ELF-1 (cell line): ENCODE measurements around the gene FAF1.

Experiments used
- DNase-seq: peaks from one replicate; pipeline ENCODE4 v3.0.0-alpha.2; 2016; ENCODE audit warnings: low read depth, low spot score

The FAF1 gene

DNA sequence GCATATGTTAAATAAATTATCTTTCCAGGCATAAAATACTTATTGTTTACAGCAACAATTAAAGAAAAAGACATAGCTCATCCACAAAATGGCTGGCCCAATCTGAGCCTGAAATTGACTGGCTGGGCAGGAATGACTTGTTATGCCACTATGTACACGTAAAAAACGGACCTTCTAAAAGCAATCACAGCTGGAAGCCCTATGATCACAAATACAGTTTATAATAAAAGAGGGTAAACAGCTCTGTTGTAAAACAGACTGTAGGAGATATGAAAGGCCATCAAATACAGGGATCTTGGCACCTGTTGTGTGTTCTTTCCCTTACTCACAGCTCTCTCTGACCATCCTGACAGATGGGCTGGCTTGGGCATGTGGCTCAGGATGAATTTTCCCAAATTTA lies 466.4 kb downstream of the FAF1 start:
- DNase-seq = no peak

DNA sequence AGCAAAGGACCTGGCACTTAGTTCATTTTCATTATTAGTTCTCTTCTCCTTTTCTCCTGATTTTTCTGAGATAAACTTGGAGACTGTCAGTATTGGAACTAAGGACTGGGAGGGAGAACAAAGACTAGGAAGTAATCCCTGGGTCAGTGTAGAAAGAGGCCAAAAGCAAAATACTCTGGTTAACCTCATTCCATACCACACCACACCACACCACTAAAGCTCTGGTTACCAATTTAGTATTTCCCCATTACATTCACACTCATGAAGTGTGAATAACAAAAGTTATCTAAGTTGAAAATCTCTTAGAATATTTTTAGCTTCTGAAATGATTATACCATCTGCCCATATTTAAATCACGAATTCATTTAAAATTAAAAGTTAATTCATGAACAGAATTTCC lies 467.9 kb downstream of the FAF1 start:
- DNase-seq = no peak

DNA sequence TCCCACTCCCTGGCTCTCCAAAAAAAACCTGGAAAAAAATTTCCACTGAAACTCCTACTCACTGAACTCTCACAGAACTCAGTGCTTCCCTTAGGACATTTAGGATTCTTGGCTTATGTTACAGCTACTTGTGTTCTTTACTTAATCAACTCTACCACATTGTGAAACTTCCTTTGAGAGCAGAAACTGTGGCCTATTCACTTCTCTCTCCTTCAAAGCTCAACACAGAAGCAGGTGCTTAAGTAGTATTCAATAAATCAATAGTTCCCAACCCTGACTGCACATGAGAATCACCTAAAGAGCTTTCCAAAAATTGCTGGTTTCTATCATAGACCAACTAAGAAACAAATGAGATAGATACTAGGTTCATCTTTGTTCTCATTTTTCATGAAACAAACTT lies 468.9 kb downstream of the FAF1 start:
- no peak for DNase-seq

DNA sequence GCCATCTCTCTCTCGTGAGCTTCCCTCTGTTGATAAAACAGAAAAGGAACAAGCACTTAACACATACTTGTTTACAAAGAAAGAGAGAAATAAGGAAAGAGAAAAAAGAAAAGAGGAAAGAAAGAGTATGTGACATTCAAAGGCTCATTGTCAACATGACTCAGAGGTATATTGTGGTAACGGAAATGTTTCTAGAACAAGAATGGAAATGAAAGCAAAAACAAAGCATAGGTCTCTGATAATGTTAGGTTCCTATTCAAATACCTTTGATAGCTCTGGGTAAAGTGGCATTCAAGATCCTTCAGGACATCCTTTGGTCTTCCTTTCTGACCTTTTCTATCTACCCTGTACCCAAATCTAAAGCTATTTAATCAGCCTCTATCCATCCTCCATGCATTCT lies 469.4 kb downstream of the FAF1 start:
- DNase-seq = no peak

DNA sequence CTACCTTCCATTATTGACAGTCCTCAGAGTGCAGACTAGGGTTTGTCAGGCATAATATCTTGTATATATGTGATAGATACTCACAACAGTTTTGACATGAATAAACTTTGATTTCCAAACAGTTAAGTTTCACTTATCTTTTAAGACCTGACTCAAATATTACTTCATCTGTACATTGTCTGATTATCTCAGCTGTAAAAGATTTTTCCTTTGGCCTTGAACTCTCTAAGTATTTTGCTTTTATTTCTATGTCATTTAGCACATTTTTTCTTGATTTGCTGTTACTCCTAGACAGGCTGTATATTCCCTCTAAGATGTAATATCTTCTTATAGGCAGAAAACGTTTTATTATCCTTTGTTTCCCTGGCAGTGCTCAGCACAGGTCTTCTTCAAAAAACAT lies 471.2 kb downstream of the FAF1 start:
- no peak for DNase-seq

DNA sequence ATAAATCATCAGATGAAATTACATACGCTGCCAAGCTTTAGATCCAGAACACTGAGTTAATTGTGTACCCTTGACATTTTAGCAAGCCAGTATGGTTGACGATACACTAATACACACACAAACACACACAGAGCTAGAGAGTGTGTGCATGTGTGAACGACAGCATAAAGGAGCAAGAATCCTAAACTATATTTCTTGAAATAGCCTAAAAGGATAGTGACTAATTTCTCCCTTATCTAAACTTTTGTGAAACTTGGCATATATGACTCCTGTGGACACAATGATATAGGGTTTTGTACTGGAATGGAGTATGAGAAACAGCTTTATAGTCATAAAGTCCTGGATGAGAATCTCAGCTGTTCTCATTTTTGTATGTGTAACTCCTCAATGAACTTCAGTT lies 471.7 kb downstream of the FAF1 start:
- DNase-seq = no peak

DNA sequence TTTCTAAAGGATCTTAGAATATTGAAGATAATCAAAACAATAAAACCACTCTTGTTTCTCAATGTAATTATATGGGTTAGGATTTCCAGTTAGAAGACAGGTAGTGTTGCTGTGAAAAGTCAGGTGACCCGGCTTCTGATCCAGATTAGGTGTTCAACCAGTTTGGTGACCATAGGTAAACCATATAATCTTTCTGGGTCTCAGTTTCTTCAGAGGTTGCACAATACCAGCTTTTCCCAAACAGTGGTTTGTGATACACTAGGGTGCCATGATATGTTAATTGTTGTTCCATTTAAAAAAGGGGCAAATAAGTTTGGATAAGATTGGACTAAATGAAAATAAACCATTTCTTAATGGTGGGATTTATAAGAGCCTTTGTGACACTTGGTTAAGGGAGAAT lies 472.3 kb downstream of the FAF1 start:
- no peak for DNase-seq

DNA sequence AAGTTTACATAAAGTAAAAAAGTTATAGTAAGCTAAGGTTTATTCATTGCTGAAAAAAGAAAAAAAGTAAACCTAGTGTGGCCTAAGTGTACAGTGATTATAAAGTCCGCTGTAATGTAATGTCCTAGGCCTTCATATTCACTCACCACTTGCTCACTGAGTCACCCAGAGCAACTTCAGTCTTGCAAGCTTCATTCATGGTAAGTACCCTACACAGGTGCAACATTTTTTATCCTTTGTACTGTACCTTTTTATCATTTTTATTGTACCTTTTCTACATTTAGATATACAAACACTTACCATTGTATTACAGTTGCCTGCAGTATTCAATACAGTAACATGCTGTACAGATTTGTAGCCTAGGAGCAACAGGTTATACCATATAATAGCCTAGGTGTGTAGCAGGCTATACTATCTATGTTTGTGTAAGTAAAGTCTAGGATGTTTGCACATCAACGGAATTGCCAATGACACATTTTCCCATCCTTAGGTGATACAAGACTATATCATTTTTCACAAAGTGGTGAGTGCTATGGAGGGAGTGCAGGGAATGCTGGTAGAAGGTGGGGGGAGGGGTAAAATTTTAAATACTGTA lies 478.8 kb downstream of the FAF1 start:
- DNase-seq = no peak

DNA sequence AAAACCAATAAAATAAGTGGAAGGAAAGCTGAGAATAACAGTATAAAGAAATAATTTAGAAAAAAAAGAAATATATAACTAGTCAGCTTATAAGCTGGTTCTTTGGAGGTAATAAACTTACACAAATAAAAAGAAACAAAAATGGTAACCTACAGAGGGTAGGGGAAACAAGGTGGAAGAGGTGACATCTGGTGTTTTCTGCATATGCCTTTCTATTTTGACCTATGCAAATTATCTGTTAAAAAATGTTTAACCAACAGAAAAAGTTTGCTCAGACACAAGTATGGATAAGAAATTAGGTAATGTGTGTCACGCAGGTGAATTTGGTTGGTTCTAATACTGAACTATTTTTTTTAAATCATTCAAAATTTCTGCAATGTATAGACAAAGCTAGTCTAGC lies 483.3 kb downstream of the FAF1 start:
- DNase-seq = no peak

DNA sequence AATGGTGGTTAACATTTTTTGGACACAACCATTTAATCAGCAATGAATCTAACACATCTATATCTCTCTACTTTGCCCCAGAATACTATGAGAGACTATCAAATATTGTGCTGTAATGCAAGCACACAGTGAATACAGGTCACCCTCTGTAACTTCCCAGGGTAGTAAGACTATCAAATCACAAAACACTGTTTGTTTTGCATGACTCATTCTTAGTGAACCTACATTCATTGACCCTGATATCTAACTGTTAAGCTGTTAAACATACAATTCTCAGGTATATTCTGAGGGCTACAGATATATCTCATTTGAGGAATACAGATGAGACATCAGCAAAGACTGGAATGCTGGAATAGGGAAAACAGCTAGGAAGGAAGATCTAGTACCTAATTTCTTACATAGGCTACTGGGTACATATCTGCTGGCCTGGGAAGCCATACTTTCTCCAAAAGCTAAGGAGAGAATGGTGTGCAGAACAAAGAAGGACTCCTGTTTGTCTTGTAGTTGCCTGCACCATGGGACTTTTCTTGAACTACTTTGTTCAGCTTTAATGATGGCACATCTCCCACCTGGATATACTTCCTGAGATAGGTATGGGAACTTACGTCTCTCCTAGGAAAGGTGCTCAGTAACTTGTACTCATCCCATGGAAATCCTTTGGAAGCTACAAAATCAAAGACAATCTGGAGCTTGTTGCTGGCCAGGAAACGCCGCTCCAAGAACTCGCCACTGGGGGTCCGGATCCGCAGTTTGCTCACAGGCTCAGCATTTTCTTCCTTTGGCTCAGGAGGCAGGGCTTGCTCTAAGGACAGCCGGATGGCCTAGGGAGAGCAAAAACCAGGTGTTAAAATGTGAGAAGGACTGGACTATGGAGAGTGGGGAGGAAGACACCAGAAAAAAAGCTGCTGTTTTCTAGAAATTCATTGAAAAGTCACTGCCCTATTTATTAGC lies 484.9 kb downstream of the FAF1 start:
- DNase-seq = peak; percentile 42

DNA sequence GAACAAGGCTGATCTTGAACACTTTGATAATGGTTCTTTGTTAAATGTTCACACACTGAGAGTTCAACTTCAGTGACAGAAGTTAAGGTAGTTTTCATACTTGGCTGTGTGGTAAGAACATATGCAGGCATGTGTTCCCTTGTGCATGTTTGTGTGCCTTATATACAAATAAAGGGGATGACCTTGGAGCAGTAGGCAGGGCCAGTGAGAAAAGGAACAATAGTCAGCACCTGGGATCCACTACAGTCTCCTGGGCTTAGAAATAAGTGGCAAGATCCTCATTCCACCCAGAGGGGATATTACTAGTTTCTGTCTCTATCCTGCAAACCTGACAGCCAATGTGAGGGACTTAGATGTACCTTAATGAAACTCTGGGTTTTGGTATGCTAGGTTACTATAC lies 486.6 kb downstream of the FAF1 start:
- no peak for DNase-seq

DNA sequence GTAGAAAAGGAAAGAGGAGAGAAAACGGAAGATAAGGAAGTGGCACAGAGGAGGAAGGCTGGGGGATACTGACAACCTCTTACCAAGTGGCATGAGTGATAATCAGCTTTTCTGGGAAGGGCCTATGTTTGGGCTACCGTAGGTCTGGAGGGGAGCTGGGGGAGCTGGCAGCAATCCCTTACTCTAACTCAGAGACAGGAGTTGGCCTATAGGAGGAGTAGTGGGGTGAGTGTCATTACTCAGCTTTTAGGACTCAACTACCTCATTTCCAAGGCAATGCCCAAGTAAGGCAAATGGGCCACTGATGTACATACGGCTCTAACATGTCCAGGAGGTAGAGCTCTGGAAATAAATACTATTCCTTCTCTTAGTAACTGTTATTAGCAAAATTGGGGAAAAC lies 488.1 kb downstream of the FAF1 start:
- DNase-seq = no peak

DNA sequence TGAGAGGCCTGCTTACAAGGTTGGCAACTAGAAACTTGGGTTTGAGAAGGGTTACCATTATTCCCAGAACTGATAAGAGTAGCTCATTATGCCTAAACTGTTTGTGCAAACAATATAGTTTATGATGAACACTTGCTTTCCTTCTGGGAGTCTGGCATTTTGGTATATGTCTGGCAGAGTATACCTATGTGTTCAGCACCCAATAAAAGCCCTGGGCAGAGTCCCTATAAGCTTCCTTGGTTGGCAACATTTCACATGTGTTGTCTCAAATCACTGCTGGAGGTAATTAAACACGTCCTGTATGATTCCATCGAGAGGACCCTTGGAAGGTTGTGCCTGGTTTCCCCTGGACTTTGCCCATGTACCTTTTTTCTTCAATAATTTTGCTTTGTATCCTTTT lies 497.1 kb downstream of the FAF1 start:
- no peak for DNase-seq

DNA sequence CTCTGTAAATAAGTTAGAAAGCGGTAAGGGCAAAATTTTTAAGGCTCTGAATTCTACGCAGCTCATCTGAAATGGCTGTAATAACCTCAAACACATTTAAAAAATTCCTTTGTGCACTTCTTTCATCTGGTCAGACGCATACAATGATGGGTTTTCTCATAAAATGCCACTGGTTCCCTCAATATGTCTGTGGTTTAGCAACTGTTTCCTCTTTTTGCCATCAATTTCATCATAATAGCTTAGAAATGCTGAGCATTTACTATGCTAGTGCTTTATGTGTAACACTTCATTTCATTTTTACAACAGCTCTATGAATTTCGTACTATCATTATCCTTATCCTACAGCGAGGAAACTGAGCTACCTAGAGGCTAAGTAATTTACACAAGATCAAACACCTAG lies 501.6 kb downstream of the FAF1 start:
- DNase-seq = no peak

DNA sequence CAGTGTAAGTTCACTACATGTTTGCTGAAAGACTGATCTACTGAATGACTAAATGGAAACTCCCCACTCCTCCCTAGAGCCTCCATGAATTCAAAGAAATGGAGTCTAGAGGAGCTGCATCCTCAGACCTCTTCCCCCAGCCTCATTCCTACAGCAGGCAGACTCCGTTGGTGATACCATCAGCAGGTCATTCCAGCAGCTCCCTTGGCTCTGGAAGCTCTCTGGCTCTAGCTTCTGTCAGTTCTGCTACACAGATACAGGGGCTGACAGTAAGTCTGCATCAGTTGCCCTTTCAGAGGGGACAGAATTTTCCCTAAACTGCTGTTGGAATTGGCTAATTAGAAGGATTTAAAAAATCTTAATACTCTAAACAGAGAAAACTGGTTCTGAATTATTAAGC lies 505.2 kb downstream of the FAF1 start:
- no peak for DNase-seq

DNA sequence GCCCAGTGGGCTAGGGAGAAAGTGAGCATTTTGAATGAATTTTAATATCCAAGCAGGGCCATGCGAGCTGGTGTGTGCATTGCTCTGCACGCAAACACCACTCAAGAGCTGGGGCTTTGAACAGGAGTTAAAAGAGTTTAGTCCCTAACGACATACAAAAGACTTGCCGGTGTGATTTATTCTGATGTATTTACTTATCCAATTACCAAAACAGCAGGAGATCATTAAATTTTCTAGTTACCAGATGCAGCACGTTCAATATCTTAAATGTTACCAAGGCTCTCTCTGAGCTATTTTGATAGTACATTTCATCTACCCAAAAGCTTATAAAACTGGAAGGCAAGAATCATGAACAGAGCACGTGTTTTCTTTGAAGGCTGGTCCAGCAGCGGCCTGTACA lies 506.8 kb downstream of the FAF1 start:
- DNase-seq = no peak

DNA sequence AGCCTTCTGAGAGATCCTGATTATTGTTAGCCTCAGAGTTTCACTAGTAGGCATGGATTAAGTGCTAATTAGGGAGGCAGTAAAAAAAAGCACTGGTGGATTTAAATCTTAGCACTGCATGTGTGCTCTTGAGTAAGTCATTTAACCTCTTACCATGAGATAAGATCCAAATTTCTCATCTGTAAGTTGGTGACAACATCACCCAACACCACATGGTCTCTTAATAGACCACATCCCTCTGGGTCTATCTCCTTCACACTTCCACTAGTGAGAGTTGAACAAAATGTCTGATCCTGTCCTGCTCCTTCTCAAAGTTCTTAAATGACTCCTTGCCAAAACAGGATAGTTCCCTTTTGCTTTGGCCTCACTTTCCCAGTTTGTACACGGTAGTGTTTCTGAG lies 507.4 kb downstream of the FAF1 start:
- no peak for DNase-seq

DNA sequence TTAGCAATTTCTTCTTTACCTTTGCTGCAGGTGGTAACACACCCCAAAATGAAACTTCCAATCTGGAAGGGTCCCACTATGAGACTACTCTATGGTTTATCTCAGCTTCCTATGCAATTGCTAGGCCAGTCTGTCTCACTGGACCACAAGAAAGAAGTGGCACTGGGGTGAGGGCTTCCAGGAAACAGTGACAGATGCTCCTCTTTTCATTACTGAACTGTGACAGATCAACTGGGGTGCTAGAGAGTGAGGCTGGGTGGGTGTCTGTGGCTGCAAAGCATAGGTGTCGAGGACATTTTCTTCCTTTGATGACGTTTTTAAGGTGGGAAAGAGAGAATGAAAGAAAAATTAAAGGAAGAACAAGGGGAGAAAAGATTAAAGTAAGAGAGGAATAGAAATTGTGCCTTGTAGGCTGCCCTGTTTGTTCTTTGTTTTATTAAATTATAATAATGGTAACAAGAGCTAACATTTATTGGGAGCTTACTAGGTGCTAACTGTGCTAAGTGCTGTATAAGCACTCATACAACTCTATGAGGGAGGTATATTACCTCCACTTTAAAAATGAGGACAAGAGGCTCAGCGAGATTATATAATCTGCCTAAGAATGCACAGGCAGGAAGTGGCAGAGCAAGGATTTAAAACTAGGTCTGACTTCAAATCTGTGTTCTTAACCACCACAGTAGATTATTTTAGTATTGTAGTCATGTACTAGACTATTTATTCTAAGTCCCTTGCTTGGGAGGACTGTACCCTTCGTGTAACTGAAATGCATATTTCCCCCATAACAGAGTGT lies 509.0 kb downstream of the FAF1 start:
- no peak for DNase-seq

DNA sequence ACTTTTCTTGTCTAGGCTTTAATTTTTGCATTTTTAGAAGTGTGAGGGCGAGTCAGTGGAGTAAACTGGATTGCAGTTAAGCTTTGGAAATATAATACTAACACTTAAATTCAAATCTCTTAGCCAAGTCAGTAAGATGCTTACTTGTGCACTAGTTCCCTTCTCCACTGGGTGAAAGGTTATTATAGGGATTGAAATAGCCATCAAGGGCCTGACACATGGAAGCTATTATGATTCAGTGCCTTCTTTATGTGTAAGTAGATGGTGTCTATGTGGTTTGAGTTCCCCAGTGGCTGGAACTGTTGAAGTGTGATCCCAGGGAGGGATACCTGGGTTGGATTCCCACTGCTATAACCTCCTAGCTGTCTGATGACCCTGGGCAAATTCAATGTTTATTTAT lies 512.1 kb downstream of the FAF1 start:
- no peak for DNase-seq

DNA sequence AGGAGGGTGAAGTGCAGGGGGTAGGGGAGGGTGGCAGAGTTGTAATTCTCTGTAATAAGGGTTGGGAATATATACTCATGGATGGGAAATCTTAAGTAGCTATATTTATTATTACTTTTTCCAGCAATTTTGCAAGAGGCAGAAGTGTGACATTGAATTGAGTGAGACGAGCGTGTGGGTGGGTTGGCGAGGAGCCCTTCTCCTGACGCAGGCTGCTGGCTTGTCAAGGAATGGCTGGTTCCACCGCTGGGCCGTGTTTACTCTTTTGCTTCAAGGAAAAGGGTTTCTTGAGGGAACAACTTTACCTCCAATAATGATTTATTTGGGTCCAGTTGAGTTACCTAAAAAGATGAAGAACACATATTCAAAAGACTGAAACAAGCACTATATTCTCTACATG lies 518.9 kb downstream of the FAF1 start:
- no peak for DNase-seq

DNA sequence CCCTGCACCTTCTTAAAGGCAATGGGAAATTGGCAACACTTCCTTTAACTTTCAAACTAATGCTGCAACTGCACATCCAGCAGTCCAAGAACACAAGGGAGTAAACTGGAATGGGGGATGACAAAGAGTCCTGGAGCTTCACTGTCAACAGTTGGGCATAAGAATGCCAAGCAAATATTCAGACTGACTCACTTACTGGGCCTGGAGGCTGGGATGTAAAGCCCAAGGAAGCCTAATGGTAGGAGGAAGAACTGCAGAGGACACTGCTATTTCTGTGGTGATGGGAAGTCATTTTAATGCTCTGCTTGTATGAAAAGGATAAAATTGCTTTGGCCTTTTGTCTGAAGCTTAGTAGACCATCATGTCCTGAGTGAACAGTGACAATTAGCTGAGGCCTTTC lies 521.1 kb downstream of the FAF1 start:
- no peak for DNase-seq

DNA sequence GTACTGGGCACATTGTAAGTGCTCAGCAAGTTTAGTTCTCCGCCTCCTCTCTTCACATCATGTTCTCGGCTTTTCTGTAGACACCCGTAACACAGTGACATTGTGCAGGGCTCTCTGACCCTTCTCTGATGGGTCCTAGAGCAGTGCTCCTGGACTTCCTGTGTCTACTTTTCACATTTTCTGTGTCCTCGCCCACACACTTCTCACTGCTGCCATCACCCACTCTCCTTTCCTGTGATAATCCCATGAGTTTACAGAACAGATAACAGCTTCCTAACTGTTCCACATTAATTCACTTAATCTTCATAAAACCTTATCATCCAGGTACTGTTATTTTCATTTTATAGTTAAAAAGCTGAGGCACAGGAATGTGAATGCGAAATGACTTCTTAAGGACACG lies 523.6 kb downstream of the FAF1 start:
- no peak for DNase-seq

DNA sequence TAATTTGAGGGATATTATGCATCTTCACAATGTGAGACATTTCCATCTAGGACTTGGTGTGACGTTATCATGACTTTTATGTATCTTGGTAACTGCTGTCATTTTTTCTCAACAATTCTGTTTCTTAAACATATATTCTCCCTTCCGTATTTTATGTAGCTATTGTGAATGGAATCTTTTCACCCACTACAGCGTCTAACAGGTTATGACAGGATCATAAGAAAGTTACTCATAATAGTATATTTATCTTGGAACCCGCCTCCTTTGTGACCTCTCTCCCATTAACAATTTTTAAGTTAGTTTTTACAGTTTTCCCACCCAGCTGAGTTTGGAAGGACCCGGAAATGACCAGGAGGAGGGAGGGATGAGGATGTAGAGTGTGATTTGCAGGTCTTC lies 530.1 kb downstream of the FAF1 start:
- DNase-seq = no peak
